ENCODE results near the gene BIN1.

GRCh38 chr2:127093648-127094210 is 13.2 kb downstream of the BIN1 start:
- TF ChIP-seq, protein P1, sequence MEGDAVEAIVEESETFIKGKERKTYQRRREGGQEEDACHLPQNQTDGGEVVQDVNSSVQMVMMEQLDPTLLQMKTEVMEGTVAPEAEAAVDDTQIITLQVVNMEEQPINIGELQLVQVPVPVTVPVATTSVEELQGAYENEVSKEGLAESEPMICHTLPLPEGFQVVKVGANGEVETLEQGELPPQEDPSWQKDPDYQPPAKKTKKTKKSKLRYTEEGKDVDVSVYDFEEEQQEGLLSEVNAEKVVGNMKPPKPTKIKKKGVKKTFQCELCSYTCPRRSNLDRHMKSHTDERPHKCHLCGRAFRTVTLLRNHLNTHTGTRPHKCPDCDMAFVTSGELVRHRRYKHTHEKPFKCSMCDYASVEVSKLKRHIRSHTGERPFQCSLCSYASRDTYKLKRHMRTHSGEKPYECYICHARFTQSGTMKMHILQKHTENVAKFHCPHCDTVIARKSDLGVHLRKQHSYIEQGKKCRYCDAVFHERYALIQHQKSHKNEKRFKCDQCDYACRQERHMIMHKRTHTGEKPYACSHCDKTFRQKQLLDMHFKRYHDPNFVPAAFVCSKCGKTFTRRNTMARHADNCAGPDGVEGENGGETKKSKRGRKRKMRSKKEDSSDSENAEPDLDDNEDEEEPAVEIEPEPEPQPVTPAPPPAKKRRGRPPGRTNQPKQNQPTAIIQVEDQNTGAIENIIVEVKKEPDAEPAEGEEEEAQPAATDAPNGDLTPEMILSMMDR (IDR thresholded peaks at IDR 0.05) = no peak
- no peak for TF ChIP-seq POLR2A (IDR thresholded peaks at IDR 0.05)

Data from thyroid gland (tissue), 4 donors.